ENCODE results near the gene TOR4A.

The TOR4A gene

DNA sequence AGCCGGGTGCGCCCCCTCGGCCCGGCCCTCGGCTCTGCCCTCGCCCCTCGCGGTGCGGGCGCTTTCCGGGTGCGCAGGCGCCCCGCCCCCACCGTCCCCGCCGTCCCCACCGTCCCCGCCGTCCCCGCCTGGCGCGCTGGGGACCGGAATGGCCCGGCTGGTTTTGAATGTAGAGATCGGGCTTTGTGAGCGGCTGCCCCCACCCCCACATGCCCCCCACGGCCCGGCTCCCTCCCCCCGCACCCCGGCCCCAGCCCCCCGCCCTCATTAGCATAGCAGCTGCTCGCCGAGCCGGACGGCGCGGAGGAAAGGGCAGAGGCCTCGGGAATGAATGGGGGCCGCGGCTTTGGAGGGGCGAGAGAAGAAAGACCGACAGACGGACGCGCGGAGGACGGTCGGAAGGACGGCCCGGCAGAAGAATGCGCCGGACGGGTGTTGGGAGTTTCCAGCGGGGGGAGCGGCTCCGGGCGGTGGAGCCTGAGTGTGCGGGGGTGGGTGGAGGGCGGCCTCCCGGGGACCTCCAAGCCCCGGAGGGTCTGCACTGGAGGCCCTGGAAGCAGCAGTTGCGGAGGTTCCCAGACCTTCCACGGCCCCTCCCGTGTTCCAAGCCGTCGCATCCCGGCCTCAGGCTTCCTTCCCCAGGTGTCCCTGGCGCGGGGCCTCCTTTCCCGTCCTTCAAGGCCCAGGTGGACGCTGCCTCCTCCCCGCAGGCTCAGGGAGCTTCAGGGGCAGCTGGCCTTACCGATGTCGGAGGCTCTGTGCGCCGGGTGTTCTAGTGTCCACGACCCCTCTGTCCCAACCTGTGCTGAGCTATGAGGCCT lies 18.5 kb downstream of the TOR4A start:
- no peak for DNase-seq

DNA sequence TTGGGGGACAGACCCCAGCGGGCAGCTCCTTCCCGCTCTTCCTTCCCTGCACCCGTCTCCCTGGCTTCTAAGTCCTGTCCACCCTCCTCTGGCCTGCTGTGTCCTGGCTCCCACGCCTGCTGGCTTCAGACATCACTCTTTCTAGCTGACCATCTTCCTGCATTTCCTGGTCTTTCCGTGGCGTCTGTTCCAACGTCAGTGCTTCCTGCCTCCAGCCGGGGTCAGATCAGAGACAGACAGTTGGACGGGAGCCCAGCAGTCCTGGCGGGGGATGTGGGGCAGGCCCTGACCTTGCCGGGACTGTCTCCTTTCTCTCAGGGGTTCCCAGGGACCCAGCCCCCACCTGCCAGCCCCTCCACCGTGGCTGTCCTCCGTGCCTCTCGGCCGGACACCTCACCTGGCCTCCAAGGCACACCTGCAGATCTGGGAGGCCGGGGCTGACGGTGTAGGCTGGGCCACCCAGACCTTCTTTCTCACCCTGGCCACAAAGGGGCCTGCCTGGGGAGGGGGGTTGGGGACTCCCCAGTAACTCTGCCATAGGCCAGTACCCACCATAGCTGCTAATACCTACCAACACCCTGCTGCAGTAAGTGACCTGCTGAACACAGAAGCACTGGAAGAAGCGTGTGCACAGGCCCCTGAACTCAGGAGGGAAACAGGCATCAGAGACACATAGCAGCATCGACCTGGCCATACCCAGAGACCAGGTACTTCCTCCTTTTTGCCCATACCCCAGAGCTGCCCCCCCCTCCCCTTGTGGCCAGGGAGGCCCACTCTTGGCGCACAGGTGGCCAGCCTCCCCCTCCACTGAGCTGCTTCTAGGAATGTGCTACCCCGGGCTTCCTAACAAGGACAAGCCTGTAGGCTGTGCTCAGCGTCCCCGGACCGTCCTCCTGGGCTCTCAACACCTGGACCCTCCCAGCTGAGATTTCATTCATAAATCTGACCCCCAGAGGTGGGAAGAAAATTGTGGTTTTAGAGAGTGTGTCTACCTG lies 19.4 kb downstream of the TOR4A start:
- DNase-seq, result no peak

DNA sequence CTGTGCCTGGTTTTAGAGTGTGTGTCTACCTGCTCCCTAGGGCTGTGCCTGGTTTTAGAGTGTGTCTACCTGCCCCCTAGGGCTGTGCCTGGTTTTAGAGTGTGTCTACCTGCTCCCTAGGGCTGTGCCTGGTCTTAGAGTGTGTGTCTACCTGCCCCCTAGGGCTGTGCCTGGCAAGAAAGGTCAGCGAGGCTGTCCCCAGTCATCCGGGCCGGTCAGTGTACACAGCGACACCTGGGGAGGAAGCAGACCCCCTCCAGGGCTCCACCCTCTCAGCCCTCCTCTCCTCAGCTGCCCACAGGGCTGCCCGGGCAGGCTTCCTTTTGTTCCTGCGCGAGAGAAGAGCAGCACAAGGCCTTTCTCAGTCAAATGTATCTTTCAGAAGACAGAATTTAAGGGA lies 20.4 kb downstream of the TOR4A start:
- no peak for DNase-seq

DNA sequence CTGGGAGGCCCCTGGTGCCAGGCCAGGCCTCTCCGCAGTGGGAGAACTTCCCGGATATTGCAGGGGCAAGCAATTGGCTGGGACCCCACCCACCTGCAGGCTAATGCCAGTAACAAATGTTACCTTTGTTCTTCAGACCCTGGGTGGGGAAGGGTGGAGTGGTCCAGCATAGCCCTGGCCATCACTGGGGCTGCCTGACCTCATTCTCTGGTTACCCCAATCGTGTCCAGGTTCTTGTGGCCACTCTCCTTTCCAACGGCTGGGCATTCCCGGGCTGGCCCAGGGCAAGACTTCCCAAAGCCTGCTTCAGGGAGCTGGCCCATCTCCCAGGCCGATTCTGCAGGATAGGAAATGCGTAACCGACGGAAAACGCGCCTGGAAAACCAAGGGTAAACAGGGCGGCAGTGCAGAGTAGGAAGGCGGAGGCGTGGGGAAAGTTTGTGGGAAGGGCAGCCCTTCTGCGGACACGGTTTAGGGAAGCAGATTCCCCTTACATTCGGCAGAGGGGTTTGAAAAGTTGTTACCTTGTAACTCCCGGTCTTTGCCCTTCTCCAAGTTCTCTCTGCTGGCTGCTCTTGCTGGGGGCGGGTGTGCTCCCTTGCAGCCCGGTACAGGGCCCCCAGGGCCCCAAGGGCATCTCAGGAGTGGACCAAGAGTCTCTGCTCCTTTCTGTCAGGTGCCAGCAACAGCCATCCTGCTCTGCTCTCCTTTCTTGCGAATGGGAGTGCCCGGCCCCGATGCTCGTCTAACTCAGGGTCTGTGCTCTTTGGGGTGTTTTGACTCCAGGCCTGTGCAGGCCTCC lies 21.1 kb downstream of the TOR4A start:
- DNase-seq, result no peak

DNA sequence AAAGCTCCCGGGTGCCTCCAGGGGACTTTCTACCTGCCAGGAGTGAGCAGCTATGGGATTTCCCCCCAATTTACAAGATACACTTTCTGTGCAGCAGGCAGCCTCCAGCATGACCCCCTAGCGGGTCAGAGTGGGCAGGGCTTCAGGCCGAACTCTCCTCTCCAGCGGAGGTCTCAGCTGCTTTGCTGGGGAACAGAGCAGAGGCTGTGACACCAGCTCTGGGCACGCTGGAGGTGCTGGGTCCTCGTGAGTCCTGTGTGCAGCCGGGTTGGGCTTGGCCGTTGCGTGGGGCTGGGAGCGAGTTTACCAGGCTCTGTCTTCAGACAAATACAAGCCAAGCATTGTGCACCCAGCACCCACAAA lies 21.7 kb downstream of the TOR4A start:
- no peak for DNase-seq

DNA sequence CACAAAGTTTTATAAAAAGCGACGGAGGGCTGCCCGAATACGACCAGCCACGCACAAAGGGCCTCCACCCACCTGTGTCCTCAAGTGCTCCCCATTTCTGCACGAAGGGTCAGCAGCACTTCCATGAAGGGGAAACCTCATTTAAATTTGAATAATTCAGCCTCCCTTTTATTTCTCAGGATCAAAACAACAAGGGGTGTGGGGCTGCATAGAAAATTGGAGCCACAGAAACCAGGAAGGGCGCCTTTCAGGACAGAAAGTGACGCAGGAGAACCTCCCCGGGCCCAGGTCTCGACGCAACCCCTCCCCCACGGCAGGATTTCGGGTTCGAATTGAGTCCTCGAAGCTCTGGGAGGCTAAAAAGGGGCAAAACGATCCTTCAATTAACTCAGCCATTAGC lies 22.4 kb downstream of the TOR4A start:
- no peak for DNase-seq

DNA sequence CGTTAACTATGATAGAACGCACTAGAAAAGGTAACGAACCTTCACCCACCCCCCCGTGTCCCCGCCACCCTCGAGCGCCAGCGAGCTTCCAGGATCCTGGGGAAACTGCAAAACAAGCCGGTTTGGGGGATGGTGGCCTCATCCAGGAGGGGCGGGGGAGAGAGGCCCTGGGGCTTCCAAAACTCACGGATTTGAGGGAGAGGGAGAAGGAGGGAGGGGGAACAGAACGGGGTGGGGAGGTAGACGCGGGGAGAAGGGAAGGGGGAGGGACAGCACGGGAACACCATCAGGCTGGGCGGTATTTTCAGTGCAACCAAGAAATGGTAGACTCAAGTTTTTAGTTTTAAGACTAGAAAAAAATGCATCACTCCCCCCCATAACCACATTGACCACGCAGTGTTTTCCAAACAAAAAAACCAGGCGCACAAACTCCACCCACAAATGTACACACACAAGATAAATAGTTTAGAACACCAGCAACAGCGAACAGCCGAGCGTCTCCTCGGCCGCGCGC lies 23.1 kb downstream of the TOR4A start:
- DNase-seq, result peak; percentile 19 to 36

DNA sequence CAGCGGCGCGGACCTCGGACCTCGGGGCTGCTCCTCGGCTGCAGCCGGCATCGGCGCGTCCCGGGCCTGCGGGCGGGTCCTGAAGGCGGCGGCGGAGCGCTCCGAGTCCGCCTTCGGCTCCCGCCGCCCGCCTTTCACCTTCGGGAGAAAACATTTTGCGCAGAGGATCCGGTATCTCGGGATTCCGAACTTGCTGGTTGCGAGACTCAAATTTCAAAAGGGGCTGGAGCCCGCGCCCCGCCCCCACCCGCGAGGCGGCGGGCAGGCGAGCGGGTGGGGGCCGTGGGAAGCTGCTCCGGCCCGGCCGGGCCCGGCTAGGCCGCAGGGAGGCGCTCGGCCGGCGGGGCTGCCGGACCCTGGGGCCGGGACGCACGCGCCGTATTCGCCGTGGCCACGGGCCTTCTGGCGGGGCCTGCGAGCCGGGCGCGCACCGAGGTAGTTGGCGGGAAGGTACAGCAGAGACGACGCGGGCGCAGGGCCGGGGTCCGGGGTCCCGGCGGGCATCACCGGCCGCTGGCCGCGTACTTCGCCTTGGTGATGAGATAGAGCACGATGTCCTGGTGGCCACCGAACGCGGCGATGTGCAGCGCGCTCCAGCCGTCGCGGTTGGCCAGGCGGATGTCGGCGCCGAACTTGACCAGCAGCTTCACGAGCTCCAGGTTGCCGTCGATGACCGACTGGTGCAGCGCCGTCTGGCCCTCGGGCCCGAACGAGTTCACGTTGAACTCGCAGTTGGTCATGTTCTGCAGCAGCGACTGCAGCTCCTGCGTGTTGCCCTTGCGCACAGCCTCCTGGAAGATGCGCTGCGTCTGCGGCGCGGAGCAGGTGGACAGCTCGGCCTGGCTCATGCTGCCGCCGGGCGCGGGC lies 23.8 kb downstream of the TOR4A start:
- DNase-seq, result peak; percentile 23 to 38

DNA sequence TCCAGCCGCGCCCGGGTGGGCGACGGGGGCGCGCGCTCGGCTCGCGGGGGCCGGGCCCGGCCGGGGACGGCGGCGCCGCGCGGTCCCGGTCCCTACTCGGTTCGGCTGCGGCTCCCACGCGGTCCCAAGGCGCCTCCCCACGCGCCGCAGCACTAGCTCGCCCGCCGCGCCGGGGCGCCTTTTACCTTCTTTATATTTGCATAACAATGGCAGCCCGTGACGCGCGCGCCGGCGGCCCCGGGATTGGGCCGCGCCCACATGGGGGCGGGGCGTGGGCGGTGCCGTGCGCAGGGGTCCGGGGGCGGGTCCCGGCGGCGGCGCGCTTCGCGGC lies 24.6 kb downstream of the TOR4A start, which contains the start of gene NRARP:
Gene NRARP (minus strand): TSS at position 154 of the 331 bp plus-strand sequence. CDS start 343 bp downstream, outside the sequence.
- DNase-seq, result peak; percentile 74 to 78

DNA sequence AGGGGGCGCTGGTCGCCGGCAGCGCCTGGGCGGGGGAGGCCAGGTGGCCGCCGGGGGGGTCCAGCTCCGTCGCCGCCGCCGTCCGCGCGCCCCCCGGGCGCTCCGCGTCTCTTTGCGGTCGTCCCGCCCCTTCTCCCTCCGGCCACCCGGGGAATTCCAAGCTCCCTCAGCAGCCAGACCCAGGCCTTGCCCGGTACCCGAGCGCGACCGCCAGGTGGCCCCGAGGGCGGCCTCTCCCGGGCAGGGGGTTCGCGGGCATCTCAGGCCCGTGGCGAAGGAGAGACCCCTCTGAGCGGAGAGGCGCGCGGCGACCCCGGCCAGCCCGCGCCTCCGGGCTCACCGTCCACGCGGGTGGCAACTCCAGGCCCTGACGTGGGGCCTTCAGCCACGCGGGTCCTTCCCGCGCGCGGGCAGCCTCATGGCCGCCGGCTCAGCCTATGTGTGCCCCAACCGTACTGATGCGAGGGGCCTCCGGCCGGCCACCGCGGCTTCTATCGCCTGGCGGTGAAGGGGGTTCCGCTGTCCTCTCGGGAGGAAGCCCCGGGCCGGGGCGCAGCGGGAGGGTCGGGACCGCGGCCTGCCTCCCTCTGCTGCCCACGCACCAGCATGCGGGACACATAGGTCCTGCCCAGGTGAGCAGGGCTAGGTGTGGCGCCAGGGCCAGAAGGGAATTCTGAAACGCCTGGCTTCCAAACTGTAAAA lies 25.1 kb downstream of the TOR4A start:
- peak in 1 of 2 experiments; percentile 7 for DNase-seq

DNA sequence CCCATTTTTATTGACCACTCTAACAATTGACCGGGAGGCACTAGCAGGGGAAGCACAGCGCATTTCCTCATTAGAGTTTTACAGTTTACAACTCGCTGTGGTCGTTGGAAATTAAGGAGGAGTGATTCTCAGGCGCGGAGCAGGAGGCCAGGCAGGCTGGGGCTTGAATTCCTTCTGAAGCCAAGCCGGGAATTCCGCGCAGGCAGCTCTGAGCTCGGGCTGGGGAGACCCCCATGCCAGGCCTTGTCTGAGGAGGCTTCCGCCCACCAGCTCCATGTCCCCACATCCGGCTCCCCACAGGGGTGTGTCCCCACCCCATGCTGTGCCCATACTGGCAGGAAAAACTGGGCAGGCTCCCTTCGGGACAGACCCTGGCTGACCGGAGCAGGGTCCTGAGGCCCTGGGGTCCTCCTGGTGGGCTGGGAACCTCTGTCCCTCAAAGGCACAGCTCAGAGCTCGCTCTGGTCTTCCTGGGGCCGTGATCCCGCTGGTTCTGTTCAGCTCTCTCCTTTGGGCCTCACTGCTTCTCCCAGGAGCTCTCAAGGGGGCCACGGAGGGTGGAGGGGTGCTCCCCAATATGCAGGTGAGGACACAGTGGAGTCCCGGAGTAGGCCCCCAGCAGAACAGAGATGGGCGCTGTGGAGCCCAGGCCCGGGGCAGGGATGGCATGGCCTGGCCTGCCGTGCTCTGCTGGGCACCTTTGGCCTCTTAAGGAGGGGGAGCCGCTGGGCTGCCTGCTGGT lies 25.8 kb downstream of the TOR4A start:
- DNase-seq, result no peak

DNA sequence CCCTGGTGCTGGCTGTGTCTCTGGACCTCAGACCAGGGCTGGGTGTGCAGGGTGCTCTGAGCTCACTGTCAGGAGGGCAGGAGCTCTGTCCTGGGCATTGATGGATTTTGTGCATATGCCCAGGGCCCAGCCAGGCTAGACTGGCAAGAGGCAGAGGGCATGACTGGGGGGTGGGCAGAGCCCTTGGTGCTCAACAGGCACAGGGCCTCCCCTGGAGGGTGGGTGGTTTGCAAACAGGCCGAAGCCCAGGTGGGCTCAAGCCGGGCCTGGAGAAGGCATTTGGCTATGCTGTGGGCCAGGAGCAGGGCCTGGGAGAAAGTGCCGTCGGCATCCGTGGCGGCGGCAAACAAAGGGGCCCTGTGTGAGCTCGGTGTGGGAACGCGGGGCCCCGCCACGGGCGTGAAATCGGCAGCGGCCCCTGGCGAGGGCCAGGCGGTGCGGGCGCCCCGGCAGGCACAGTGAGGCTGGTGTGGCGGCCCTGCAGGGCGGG lies 26.4 kb downstream of the TOR4A start:
- no peak for DNase-seq

DNA sequence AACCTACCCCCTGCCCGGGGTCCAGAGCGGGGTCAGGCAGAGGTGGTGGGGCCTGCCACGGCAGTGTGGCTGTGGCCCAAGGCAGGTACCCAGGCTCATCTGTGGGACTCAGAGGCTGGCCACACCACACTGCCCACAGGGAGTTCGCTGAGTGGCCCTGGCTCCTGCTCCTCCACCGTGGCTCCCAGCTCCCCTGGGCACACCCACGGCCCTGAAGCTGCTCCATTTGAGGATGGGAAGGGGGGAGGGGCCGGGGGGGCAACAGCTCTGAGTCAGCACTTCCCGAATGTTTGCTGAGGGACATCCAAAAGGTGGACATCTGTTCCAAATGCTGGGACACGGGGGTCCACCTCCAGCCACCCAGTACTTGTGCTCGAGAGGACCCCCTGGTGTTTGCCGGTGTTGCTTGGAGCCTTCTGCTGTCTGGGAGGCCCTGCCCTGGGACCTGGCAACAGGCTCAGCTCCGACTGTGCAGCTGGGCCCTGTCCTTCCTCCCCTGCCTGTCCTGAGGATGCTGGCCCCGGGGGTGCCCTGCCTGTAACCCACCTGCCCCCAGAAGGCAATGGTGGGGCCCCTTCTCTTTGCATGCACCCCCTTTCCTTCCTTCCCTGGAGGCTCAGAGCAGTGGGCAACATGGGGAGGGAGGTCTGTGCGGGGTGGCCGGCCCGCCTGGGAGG lies 27.0 kb downstream of the TOR4A start:
- peak; percentile 7 to 21 for DNase-seq

DNA sequence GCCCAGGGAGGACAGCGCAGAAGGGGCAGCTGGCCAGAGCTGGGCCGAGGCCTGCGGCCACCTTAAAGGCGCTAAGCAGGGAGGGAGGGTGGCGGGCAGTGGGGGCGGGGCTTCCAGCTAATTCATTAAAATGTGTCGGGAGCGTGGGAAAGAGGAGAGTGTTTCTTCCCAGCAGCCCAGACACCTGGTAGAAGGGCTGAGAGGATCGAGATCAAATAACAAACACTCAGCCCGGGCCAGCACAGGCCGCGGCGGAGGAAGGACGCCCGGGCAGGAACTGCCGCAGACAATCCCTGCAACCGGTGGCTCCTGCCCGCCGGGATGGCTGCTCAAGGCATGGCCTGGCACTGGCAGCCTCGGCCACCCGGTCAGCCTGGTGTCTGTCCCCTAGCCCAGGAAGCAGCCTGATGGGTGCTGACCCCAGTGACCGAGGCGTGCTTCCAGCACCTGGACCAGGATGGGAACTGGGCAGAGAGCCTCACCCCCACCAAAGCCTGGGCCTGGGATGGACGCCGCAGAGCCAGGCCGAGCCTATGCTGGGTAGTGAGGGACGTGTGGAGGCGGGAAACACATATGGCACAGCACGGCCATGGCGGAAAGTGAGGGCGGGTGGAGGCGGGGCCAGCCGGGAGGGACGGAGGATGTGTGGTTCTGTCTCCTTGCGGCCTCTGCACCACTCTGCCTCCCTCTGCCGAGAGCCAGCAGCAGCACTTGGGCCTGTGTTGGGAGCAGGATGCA lies 27.7 kb downstream of the TOR4A start:
- peak; percentile 58 to 71 for DNase-seq

DNA sequence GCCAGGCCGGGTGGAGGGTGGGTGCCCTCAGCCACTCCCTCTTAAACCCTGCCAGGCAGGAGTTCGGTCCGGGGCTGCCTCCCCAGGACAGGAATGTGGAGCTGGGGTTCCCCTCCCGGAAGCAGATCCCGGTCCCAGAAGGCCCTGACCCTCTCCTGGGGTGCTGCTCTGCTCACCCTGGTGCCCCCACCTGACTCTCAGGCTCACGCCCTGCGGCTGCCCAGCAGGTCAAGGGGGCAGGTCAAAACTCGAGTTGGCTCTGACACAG lies 28.2 kb downstream of the TOR4A start:
- no peak for DNase-seq

DNA sequence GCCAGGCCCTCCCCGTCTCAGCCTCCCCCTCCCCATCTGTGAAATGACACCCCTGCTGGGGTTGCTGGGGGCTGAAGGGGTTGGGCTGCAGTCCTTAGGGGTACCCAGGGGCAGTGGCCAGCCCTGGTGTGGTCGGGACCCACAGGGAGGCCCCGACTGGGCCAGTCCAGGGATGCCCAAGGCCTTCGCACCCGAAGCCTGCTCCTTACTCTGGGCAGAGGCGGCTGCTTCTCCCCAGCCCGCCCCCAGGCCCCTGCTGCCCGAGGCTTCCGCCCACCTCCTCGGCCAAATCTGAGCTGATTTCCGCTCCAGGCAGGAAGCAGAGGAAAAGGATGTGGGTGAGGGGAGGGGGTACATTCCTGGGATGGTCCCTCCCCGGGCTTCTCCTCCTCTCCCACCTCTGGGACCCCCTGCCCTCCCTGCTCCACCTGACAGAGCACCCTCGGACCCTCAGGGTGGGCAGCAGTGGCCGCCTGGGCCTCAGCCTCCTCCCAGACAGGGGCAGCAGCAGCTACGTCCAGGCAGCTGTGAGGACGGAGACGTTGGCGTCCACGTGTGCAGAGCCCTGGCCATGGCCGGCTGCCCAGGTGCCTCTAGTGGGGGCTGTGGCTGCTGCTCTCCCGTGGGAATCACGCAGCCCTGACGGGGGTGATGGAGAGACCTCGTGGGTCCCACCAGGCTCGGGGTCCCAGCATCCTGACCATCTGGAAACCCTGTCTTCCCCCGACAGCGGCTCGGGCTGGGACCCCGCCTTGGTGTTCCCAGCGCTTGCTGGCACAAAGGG lies 28.7 kb downstream of the TOR4A start:
- DNase-seq, result no peak

DNA sequence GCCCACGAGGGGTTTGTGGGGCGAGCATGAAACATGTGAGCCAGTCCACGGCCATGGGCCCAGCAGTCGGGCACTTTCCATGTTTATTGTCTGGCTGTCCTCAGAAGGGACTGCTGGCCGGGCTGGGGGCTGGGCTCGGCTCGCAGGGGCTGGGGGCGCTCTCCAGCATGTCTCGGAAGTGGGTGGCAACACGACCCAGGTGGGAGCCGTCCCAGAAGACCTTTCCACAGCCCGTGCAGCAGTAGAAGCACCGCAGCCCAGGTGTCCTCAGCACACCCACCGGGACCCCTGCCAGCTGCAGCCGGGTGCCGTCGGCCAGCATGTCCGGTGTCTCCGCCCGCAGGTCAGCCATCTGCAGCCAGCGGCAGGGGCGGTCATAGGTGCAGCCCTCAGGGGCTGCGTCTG lies 29.3 kb downstream of the TOR4A start:
- no peak for DNase-seq
